NB4 (cell line): ENCODE data around the gene SPAAR.

ENCODE experiments used
- DNase-seq: peaks from one replicate; pipeline ENCODE4 v3.0.0; 2010; ENCODE audit warnings: low read depth
- H3K4me3 ChIP-seq: one replicate; pipeline ENCODE4 v1.5.1; 2011; ENCODE audit warnings: mild to moderate bottlenecking, low read depth, low read length, moderate library complexity
- CTCF ChIP-seq: IDR thresholded peaks from one replicate; pipeline ENCODE4 v1.5.1; 2012; ENCODE audit warnings: low read depth, low read length
- MAX ChIP-seq: IDR thresholded peaks from 2 replicates; pipeline ENCODE4 v1.6.1; 2011; ENCODE audit warnings: low read depth, low read length
- MYC ChIP-seq: IDR thresholded peaks from 2 replicates; pipeline ENCODE4 v1.6.1; 2011; ENCODE audit warnings: low read depth, low read length
- POLR2A ChIP-seq: IDR thresholded peaks from 2 replicates; pipeline ENCODE4 v1.6.1; 2011; ENCODE audit warnings: mild to moderate bottlenecking; ENCODE audit not compliant: insufficient read length; ENCODE audit errors: extremely low read depth

Gene SPAAR

GRCh38 chr9:35909274-35909673 lies at the start of gene SPAAR:
TSS of gene SPAAR (plus strand) at chr9:35909490. CDS start at chr9:35910464, 974 bp downstream.
- H3K4me3 ChIP-seq = no peak within 1 kb of the TSS
- no peak for DNase-seq
- TF ChIP-seq MYC = no peak
- no peak for TF ChIP-seq POLR2A
- TF ChIP-seq CTCF = no peak
- no peak for TF ChIP-seq MAX

GRCh38 chr9:35859990-35860339 lies 49.3 kb upstream of the SPAAR start:
- H3K4me3 ChIP-seq = no peak overlapping the region
- no peak for DNase-seq
- TF ChIP-seq MYC = no peak
- TF ChIP-seq CTCF = no peak
- no peak for TF ChIP-seq MAX
- no peak for TF ChIP-seq POLR2A

GRCh38 chr9:35861161-35861897 lies 48.0 kb upstream of the SPAAR start:
- no peak for TF ChIP-seq MYC
- TF ChIP-seq POLR2A = no peak
- TF ChIP-seq MAX = no peak
- TF ChIP-seq CTCF = no peak
- H3K4me3 ChIP-seq = no peak overlapping the region
- DNase-seq = no peak

GRCh38 chr9:35862328-35862727 lies 47.0 kb upstream of the SPAAR start:
- TF ChIP-seq MYC (no peak), POLR2A (no peak), MAX (no peak), CTCF (no peak)
- no peak overlapping the region for H3K4me3 ChIP-seq
- no peak for DNase-seq

GRCh38 chr9:35863583-35863982 lies 45.7 kb upstream of the SPAAR start:
- TF ChIP-seq POLR2A = no peak
- no peak for TF ChIP-seq MAX
- no peak for TF ChIP-seq CTCF
- TF ChIP-seq MYC = no peak
- H3K4me3 ChIP-seq = no peak overlapping the region
- DNase-seq = no peak

GRCh38 chr9:35864695-35865255 lies 44.5 kb upstream of the SPAAR start:
- DNase-seq = no peak
- no peak for TF ChIP-seq POLR2A
- no peak for TF ChIP-seq CTCF
- no peak for TF ChIP-seq MYC
- TF ChIP-seq MAX = no peak
- no peak overlapping the region for H3K4me3 ChIP-seq
